SJSA1 (cell line): Measurements from ENCODE around the gene GABRD. TPM values are rescaled to one million over a fixed set of nuclear protein-coding genes. Genes with fewer than 3 reads are reported as not detected.

ENCODE experiments used
- DNase-seq, 2 experiments: peaks; one replicate each; pipeline ENCODE4 v3.0.0-alpha.2; 2015 to 2020; ENCODE audit warnings: low spot score in 2 of 2, low read depth in 1 of 2
- H3K27ac ChIP-seq: fragments of 250-450 bp; sonication (Bioruptor Pico); 2 replicates; pipeline ENCODE4 v1.5.1; 2020; ENCODE audit warnings: mild to moderate bottlenecking, moderate library complexity
- H3K27me3 ChIP-seq: fragments of 250-450 bp; sonication (Bioruptor Pico); replicated peaks from 2 replicates; pipeline ENCODE4 v1.5.1; 2020; ENCODE audit warnings: mild to moderate bottlenecking, moderate library complexity
- H3K36me3 ChIP-seq: fragments of 250-450 bp; sonication (Bioruptor Pico); 2 replicates; pipeline ENCODE4 v1.5.1; 2020; ENCODE audit warnings: mild to moderate bottlenecking
- H3K4me1 ChIP-seq: fragments of 250-450 bp; sonication (Bioruptor Pico); replicated peaks from 2 replicates; pipeline ENCODE4 v1.6.1; 2021; ENCODE audit warnings: mild to moderate bottlenecking
- H3K4me3 ChIP-seq: fragments of 250-450 bp; sonication (Bioruptor Pico); 2 replicates; pipeline ENCODE4 v1.5.1; 2020; ENCODE audit warnings: mild to moderate bottlenecking
- H3K9me3 ChIP-seq: fragments of 250-450 bp; sonication (Bioruptor Pico); replicated peaks from 2 replicates; pipeline ENCODE4 v1.5.1; 2020; ENCODE audit warnings: mild to moderate bottlenecking
- total RNA-seq: library from RNA; depleted of rRNA; stranded (reverse); fragments of >200 nt; shearing (Covaris generic); gene quantifications from 2 replicates; pipeline ENCODE4 v1.2.3, GENCODE V29; 2014

GABRD gene
- total RNA-seq, 1 experiment from 2014 or later, result not detected

DNA sequence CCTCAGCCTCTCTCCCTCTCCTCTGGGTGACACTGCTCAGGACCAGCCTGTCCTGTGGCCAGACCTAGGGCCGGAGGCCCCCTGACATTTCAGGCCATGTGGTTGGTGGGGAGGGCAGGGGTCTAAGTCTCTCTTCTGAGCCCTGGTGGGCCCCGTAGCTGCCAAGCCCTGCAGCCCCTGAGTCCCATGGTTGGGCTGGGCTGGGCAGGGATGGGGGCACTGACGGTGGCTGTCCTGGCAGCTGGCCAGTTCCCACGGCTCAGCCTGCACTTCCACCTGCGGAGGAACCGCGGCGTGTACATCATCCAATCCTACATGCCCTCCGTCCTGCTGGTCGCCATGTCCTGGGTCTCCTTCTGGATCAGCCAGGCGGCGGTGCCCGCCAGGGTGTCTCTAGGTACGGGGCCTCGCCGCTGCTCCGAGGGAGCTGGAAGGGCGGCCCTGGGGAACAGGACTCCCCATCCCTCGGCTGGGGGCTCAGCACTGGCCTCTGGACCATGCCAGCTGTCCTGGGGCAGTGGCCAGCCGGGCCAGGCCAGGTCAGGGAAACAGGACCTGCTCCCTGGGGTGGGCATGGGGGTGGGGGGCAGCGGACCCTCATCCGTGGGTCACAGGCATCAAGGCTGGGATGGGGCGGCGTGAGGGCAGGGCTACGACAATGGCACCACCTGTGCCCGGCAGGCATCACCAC lies 9.9 kb downstream of the GABRD start:
- Histone ChIP-seq H3K9me3 (no peaks in the 10 kb centered on the region), H3K4me1 (no peaks in the 10 kb centered on the region), H3K4me3 (no peak overlapping the region), H3K27ac (no peak overlapping the region), H3K36me3 (no peaks in the 10 kb centered on the region), H3K27me3 (peaks cover 66% of the 10 kb centered on the region)
- no peak for DNase-seq

DNA sequence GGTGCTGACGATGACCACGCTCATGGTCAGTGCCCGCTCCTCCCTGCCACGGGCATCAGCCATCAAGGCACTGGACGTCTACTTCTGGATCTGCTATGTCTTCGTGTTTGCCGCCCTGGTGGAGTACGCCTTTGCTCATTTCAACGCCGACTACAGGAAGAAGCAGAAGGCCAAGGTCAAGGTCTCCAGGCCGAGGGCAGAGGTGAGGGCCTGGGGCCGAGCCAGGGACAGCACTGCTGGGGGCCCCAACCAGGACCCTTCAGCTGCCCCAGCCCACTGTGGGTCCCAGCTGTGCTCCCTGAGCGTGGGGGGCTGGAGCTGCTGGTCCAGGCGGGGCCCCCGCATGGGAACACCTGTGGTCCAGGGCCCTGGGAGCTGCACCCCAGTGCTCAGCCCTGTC lies 10.4 kb downstream of the GABRD start:
- Histone ChIP-seq H3K4me1 (no peaks in the 10 kb centered on the region), H3K9me3 (no peaks in the 10 kb centered on the region), H3K27me3 (peaks cover 60% of the 10 kb centered on the region), H3K4me3 (no peak overlapping the region), H3K27ac (no peak overlapping the region), H3K36me3 (no peaks in the 10 kb centered on the region)
- no peak for DNase-seq

DNA sequence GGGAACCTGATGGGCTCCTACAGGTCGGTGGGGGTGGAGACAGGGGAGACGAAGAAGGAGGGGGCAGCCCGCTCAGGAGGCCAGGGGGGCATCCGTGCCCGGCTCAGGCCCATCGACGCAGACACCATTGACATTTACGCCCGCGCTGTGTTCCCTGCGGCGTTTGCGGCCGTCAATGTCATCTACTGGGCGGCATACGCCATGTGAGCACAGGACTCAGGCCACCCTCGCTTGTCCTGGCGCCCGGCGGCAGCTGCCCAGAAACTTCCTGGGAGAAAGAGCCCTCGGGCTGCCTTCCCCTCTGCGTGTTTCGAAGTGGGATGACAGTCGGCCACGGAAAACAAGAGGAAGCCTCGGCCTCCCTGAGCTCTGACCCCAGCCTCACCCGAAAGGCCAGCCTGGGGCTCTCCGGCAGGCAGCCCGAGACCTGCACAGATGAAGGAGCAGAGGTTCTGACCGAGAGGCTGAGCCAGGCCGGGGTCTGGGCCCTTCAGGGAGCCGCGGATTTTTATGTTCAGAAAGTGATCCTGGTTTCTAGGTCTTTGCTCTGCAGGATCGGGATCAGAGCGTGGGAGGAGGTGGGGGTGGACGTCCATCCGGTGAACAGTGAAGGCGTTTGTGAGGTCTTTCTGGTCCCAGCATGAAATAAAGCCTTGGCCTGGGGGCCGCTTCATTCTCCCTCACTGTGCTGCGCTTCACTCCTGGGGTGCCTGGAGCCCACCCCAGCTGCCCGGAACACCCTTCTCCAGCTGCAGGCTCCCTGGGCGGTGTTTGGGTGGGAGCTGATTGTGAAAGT lies 11.1 kb downstream of the GABRD start:
- no peaks in the 10 kb centered on the region for H3K4me1 ChIP-seq
- DNase-seq, result no peak
- no peak overlapping the region for H3K27ac ChIP-seq
- H3K27me3 ChIP-seq, result peaks cover 53% of the 10 kb centered on the region
- no peak overlapping the region for H3K4me3 ChIP-seq
- H3K9me3 ChIP-seq, result no peaks in the 10 kb centered on the region
- H3K36me3 ChIP-seq, result no peaks in the 10 kb centered on the region

DNA sequence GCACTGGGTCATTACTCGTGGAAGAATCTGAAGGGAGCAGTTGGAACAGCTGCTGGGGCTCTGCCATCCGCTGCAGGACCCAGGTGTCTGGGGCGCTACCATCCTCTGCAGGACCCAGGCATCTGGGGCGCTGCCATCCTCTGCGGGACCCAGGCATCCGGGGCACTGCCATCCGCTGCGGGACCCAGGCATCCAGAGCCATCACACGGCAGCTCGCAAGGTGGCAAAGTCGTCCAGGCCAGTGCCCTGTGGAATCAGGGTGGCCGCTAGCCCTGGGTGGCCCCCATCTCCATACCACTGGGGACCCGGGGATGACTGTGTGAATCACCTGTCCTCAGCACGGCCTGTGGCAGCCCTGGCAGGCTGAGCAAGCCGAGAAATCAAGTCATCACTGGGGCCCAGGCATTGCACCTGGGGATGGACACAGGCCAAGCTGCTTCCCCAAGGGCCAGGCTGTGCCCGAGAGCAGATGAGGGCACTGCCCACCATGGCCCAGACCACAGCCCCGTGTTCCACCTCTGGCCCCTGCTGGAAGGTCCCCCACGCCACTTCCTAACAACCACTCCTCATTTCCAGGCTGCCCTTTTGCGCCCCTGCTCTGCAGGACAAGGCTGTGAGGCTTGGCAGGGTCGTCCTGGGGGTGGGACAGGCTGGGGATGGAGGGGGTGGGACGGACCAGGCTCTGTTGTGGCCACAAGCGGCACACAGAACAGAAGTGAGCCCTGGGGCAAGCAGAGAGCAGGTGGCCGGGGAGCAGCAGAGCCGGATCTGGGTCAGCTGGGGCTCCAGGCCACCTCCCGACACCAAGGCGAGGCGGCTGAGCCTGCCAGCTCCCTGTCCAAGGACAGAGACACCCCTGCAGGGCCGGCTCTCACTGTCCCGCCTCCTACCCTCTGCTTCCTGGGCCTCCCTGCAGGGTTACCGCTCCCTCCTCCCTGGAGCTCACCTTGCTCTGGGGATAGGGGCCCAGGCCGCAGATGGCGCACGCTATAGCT lies 12.7 kb downstream of the GABRD start:
- Histone ChIP-seq H3K4me3 (no peak overlapping the region), H3K9me3 (no peaks in the 10 kb centered on the region), H3K27ac (no peak overlapping the region), H3K27me3 (peaks cover 42% of the 10 kb centered on the region), H3K36me3 (no peaks in the 10 kb centered on the region), H3K4me1 (no peaks in the 10 kb centered on the region)
- no peak for DNase-seq

DNA sequence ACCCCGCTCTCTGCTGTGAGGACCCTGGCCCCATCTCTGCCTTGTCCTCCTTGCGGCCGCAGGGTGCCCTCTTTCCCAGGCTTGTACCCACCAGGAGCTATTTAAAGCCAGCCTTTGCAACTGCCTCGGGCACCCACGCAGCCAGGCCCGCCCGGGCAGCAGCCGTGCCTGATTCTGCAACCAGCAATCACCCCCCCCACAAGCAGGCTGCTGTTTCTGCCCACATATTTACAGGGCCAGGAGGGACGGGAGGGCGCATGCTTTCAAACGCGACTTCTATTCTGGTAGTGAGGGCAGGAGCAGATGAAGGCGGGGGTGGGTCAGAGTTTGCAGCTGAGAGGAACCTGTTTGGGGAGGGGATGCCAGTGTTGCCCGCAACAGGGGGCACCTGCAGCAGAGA lies 13.6 kb downstream of the GABRD start:
- Histone ChIP-seq H3K4me3 (no peak overlapping the region), H3K9me3 (no peaks in the 10 kb centered on the region), H3K4me1 (no peaks in the 10 kb centered on the region), H3K36me3 (no peaks in the 10 kb centered on the region), H3K27ac (no peak overlapping the region), H3K27me3 (peaks cover 35% of the 10 kb centered on the region)
- no peak for DNase-seq

DNA sequence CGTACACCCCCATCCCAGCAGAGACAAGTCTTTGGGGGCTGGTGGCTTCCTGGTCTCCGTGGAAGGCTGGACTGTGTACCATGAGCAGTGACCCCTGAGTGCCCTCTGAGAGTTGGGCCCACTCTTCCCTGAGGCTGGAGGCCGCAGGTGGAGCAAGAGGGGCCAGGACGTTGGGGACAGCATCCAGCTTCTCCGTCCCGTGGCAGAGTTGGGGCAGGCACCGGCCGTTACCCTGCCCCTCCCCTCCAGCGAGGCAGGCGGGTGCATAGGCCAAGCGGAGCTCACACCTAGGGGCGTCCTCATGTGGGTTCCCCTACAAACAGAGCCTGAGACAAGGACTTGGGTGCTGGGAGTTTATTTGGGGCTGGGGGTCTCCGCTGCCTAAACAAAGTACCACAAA lies 14.0 kb downstream of the GABRD start:
- Histone ChIP-seq H3K36me3 (no peaks in the 10 kb centered on the region), H3K4me1 (no peaks in the 10 kb centered on the region), H3K27ac (no peak overlapping the region), H3K27me3 (peaks cover 37% of the 10 kb centered on the region), H3K4me3 (no peak overlapping the region), H3K9me3 (no peaks in the 10 kb centered on the region)
- DNase-seq, result no peak

DNA sequence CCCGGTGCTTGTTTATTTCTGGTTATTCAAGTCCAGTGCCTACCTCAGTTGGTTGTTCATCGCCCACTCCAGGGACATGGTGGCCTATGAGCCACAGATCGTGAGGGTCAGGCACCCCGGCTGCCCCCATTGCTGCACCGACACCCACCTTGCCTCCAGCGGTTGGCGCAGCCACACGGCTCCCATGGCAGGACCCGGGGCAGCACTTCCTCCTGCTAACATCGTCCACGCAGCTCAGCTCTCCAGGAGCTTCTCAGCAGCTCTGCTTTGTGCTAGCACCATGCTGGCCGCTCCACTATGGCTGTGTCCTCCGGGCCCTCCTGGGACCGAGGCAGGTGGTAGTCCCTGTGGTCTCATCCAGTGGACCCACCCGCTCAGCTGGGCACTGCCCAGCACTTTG lies 17.1 kb downstream of the GABRD start:
- H3K36me3 ChIP-seq, result no peaks in the 10 kb centered on the region
- no peak overlapping the region for H3K27ac ChIP-seq
- DNase-seq, result no peak
- peaks cover 52% of the 10 kb centered on the region for H3K27me3 ChIP-seq
- H3K9me3 ChIP-seq, result no peaks in the 10 kb centered on the region
- no peaks in the 10 kb centered on the region for H3K4me1 ChIP-seq
- H3K4me3 ChIP-seq, result no peak overlapping the region

DNA sequence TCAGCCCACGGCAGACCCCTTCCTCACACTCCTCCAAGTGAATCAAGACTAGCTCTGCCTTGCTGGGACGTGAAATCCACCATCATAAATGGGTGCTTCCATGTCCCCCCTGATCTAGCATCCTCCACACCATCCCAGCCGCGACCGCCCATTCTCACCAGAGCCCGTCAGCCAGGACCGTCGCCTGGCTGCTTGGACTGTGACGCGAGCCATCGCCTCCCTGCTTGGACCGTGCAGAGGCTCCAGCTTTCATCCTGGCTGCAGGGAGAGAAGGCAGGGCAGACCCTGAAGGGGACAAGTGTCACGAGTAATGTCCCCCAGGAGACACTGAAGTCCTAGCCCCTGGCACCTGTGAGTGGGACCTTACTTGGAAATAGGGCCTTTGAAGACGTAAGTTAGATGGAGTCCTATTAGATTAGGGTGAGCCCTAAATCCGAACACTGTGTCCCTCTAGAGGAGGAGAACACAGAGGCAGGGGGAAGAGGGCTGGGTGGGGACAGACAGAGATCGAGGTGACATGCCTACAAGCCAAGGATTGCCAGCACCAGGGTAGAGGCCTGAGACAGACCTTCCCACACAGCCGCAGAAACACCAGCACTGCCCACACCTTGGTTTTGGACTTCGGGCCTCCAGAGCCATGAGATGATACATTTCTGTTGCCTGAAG lies 18.3 kb downstream of the GABRD start:
- Histone ChIP-seq H3K4me1 (no peaks in the 10 kb centered on the region), H3K4me3 (no peak overlapping the region), H3K9me3 (no peaks in the 10 kb centered on the region), H3K27me3 (peaks cover 42% of the 10 kb centered on the region), H3K27ac (no peak overlapping the region), H3K36me3 (no peaks in the 10 kb centered on the region)
- DNase-seq, result no peak

DNA sequence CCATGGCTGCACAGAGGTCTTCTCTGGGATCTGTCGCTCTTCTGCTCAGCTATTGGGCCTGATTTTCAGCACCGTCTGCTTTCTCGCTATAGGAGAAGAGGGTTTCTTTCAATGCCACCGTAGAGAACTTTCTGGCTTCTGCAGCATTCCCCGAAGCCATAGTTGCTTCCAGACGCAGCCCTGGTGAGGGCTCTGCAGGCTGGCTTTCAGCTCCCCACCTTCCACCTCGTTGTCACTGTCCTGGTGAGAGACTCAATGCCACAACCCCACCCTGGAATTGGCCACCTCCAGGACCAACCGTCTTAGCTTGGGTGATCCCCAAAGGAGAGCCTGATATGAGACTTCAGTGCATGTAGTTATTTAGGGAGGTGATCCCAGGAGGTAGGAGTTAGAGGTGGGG lies 19.1 kb downstream of the GABRD start:
- H3K4me3 ChIP-seq, result no peak overlapping the region
- no peaks in the 10 kb centered on the region for H3K9me3 ChIP-seq
- H3K27ac ChIP-seq, result no peak overlapping the region
- H3K36me3 ChIP-seq, result no peaks in the 10 kb centered on the region
- DNase-seq, result no peak
- H3K27me3 ChIP-seq, result peaks cover 34% of the 10 kb centered on the region
- H3K4me1 ChIP-seq, result no peaks in the 10 kb centered on the region

DNA sequence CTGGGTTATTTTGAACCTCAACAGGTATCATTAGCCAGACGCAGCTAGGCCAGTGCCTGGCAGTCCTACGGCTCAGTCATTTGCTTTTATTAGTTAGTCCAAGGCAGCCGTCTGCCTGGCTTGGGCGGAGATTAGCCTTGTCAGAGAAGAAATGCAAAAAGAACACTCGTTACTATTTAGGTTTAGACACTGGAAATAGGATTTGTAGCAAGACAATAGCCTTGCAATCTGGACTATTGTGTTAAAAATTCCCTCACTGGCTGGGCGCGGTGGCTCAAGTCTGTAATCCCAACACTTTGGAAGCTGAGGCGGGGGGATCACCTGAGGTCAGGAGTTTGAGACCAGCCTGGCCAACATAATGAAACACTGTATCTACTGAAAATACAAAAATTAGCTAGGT lies 20.1 kb downstream of the GABRD start:
- H3K36me3 ChIP-seq, result no peaks in the 10 kb centered on the region

DNA sequence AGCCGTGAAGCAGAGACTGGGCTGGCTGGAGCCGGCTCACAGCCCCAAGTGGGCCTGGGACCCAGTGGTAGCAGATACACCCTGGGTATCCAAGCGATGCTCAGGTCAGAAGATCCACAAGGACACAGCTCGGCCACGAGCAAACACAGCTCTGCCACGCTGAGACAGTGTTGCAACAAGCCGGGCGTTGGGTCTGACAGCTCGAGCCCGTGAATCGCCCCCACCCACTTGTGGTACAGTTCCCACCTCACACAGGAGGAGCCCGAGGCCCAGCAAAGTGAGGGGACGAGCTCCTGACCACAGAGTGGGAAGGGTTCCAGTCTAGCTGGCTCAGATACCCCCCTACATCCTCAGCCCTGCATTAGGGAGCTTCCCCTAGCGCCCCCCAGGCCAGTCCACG lies 22.2 kb downstream of the GABRD start:
- DNase-seq, result no peak
- no peaks in the 10 kb centered on the region for H3K36me3 ChIP-seq
- H3K27ac ChIP-seq, result no peak overlapping the region
- H3K4me1 ChIP-seq, result peaks cover 8% of the 10 kb centered on the region
- no peaks in the 10 kb centered on the region for H3K9me3 ChIP-seq
- peaks cover 59% of the 10 kb centered on the region for H3K27me3 ChIP-seq
- H3K4me3 ChIP-seq, result no peak overlapping the region

More for the DNA sequence above, 20.1 kb downstream of the GABRD start:
- H3K27ac ChIP-seq, result no peak overlapping the region
- H3K9me3 ChIP-seq, result no peaks in the 10 kb centered on the region
- no peaks in the 10 kb centered on the region; the same call in 1 of the 2 replicates for H3K4me1 ChIP-seq
- H3K4me3 ChIP-seq, result no peak overlapping the region
- no peak for DNase-seq
- H3K27me3 ChIP-seq, result peaks cover 40% of the 10 kb centered on the region

DNA sequence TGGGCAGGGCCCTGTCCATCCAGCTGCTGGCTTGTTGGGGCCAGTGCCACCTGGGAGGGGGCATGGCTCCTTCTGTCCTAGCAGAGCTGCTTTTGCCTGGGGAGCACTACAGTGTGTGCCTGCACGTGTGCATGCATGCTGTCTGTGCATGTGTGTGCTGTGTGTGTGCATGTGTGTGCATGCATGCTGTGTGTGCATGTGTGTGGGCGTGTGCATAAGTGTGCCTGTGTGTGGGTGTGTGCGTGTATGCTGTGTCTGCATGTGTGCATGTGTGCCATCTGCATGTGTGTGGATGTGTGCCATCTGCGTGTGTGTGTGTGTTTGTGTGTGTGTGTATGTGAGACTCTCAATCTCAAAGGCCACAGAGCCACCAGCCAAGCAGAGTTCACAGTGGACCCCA lies 22.7 kb downstream of the GABRD start:
- Histone ChIP-seq H3K27me3 (peaks cover 65% of the 10 kb centered on the region), H3K4me3 (no peak overlapping the region), H3K27ac (no peak overlapping the region), H3K9me3 (no peaks in the 10 kb centered on the region), H3K4me1 (peaks cover 8% of the 10 kb centered on the region), H3K36me3 (no peaks in the 10 kb centered on the region)
- DNase-seq, result no peak
